Panc1 (cell line): ENCODE data around the gene GUK1.

Source experiments
- SIN3A ChIP-seq: IDR thresholded peaks from 2 replicates; pipeline ENCODE4 v1.6.1; 2012; ENCODE audit warnings: low read depth, mild to moderate bottlenecking, low read length, moderate library complexity, borderline replicate concordance; ENCODE audit not compliant: insufficient read depth
- TCF7L2 ChIP-seq: IDR thresholded peaks from 2 replicates; pipeline ENCODE4 v1.6.1; 2011; ENCODE audit warnings: mild to moderate bottlenecking, low read depth, low read length, inconsistent platforms
- TF ChIP-seq, protein P1 (sequence below): fragments of 450-650 bp; IDR thresholded peaks from 2 replicates; pipeline ENCODE4 v1.5.1; 2017; ENCODE audit warnings: mild to moderate bottlenecking

DNA sequence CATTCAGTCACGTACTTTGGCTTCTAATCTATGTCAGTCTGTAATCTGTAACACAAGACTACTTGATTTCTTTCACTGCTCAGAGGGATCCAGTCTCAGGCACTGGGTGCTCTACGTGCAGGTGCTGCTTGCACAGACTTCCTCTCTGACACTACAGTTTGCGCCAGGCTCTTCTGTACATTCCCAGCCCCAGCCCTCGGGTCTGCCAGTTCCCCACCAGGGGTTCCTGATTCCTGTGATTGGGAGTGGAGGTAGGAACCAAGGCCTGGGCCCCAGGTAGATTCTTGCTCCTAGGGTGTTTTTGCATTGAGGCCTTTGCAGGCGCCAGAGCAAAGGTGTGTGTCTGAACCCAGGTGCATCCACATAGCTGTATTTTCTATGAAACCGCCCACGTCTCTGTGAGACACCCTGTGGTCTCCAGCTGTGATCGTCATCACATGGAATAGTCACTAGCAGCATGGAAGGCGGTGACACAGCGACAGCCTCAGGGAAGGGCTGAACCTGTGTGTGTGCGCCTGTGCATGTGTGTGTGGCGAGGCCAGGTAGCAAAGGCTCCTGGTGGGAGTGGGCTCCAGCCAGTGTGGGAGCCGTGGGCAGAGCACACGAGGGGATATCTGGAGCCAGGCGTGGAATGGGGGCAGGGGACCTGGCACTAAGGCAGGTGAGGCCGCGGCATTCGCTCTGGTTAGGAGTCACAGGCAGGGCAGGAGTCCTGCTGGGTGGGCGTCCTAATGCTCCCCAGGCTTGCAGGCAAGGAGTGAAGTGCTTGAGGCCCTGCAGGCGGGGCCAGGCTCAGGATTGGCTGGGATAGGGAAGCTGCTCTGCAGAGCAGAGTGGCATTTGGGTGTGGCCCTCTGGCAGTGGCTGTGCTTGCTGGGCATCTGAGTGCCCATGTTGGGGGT lies 14.8 kb downstream of the GUK1 start:
- TF ChIP-seq, protein P1, sequence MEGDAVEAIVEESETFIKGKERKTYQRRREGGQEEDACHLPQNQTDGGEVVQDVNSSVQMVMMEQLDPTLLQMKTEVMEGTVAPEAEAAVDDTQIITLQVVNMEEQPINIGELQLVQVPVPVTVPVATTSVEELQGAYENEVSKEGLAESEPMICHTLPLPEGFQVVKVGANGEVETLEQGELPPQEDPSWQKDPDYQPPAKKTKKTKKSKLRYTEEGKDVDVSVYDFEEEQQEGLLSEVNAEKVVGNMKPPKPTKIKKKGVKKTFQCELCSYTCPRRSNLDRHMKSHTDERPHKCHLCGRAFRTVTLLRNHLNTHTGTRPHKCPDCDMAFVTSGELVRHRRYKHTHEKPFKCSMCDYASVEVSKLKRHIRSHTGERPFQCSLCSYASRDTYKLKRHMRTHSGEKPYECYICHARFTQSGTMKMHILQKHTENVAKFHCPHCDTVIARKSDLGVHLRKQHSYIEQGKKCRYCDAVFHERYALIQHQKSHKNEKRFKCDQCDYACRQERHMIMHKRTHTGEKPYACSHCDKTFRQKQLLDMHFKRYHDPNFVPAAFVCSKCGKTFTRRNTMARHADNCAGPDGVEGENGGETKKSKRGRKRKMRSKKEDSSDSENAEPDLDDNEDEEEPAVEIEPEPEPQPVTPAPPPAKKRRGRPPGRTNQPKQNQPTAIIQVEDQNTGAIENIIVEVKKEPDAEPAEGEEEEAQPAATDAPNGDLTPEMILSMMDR, result no peak
- no peak for TF ChIP-seq SIN3A
- TF ChIP-seq TCF7L2, result no peak
